RWPE2 (cell line): ENCODE data around the gene LIAS.

Source experiments
- ATAC-seq: fragments of 200-7000 bp; cut with Tn5 transposase; 3 replicates; pipeline ENCODE4 v1.9.1; 2021; ENCODE audit warnings: low read depth
- DNase-seq: peaks from one replicate; pipeline ENCODE4 v3.0.0-alpha.2; 2020; ENCODE audit warnings: low spot score
- H3K27ac ChIP-seq: fragments of 450-650 bp; 2 replicates; pipeline ENCODE4 v1.5.1; 2017; ENCODE audit warnings: mild to moderate bottlenecking; ENCODE audit not compliant: poor library complexity, severe bottlenecking
- H3K27me3 ChIP-seq: fragments of 250-450 bp; sonication (Bioruptor Pico); 2 replicates; pipeline ENCODE4 v1.5.1; 2021; ENCODE audit warnings: mild to moderate bottlenecking, moderate library complexity; ENCODE audit not compliant: insufficient read depth, poor library complexity, severe bottlenecking
- H3K36me3 ChIP-seq: fragments of 250-450 bp; sonication (Bioruptor Pico); 2 replicates; pipeline ENCODE4 v1.5.1; 2020; ENCODE audit warnings: low read depth, mild to moderate bottlenecking, moderate library complexity
- H3K4me1 ChIP-seq: fragments of 250-450 bp; sonication (Bioruptor Pico); 2 replicates; pipeline ENCODE4 v1.5.1; 2021; ENCODE audit warnings: mild to moderate bottlenecking, moderate library complexity; ENCODE audit not compliant: insufficient read depth, poor library complexity, severe bottlenecking
- H3K4me3 ChIP-seq: fragments of 250-450 bp; sonication (Bioruptor Pico); 2 replicates; pipeline ENCODE4 v1.5.1; 2021; ENCODE audit warnings: mild to moderate bottlenecking, moderate library complexity; ENCODE audit not compliant: severe bottlenecking
- H3K9me3 ChIP-seq: fragments of 250-450 bp; sonication (Bioruptor Pico); 2 replicates; pipeline ENCODE4 v1.5.1; 2021; ENCODE audit warnings: mild to moderate bottlenecking, moderate library complexity; ENCODE audit not compliant: severe bottlenecking
- CTCF ChIP-seq: fragments of 450-650 bp; IDR thresholded peaks from one replicate; pipeline ENCODE4 v1.5.1; 2017; ENCODE audit warnings: mild to moderate bottlenecking, moderate library complexity; ENCODE audit not compliant: poor library complexity, severe bottlenecking

LIAS gene

GRCh38 chr4:39446842-39447573 lies 11.8 kb upstream of the LIAS start:
- peak; percentile 78 for ATAC-seq
- H3K4me3 ChIP-seq = peak overlapping the region; percentile 17
- TF ChIP-seq CTCF = peak; percentile 7
- no peak overlapping the region for H3K27ac ChIP-seq
- H3K4me1 ChIP-seq = peaks cover 2% of the 10 kb centered on the region
- no peaks in the 10 kb centered on the region for H3K27me3 ChIP-seq
- no peaks in the 10 kb centered on the region for H3K9me3 ChIP-seq
- peak; percentile 64 for DNase-seq
- peaks cover 18% of the 10 kb centered on the region for H3K36me3 ChIP-seq

- H3K36me3 ChIP-seq = peaks cover 55% of the 10 kb centered on the region
- TF ChIP-seq CTCF = no peak
- no peaks in the 10 kb centered on the region for H3K9me3 ChIP-seq
- H3K27ac ChIP-seq = no peak overlapping the region
- DNase-seq (no peak), ATAC-seq (no peak)
- H3K4me1 ChIP-seq = peaks cover 2% of the 10 kb centered on the region
- H3K27me3 ChIP-seq = no peaks in the 10 kb centered on the region
- no peak overlapping the region for H3K4me3 ChIP-seq
These were observed 8.2 kb upstream of the LIAS start for GRCh38 chr4:39450618-39451017.

GRCh38 chr4:39451423-39452023 lies 7.3 kb upstream of the LIAS start:
- TF ChIP-seq CTCF = no peak
- Histone ChIP-seq H3K27me3 (no peaks in the 10 kb centered on the region), H3K36me3 (peaks cover 64% of the 10 kb centered on the region), H3K4me1 (peaks cover 2% of the 10 kb centered on the region), H3K9me3 (no peaks in the 10 kb centered on the region), H3K27ac (no peak overlapping the region), H3K4me3 (no peak overlapping the region)
- DNase-seq = no peak
- no peak for ATAC-seq

- Histone ChIP-seq H3K27ac (no peak overlapping the region), H3K4me3 (no peak overlapping the region), H3K27me3 (no peaks in the 10 kb centered on the region), H3K4me1 (peaks cover 7% of the 10 kb centered on the region), H3K9me3 (no peaks in the 10 kb centered on the region), H3K36me3 (peaks cover 71% of the 10 kb centered on the region)
- ATAC-seq (peak; percentile 8; the same call in 2 of the 3 replicates), DNase-seq (no peak)
- TF ChIP-seq CTCF = no peak
These were observed 6.5 kb upstream of the LIAS start for GRCh38 chr4:39452153-39452859.
